Measurements from ENCODE around the gene ZNF205.
"Not testable (repeated sequence)": the region's sequence is repeated elsewhere in the genome, so short reads cannot be mapped to it uniquely, and the experiment has no call there.

Gene ZNF205

DNA sequence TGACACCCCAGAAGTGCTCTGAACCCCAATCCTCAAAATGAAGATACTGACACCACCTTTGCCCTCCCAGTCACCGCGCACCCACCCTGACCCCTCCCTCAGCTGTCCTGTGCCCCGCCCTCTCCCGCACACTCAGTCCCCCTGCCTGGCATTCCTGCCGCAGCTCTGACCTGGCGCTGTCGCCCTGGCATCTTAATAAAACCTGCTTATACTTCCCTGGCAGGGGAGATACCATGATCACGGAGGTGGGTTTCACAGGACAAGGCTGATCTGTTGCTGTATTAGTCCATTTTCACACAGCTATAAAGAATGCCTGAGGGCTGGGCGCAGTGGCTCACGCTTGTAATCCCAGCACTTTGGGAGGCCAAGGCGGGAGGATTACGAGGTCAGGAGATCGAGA is 30.4 kb upstream of the ZNF205 start:
- DNase-seq; in situ Hi-C loops (cut with HindIII; ENCODE audit: low pct_ligation_motif_present, low pct_unique_long_range_greater_than_20kb, low sequenced_read_pairs): not testable (repeated sequence)

DNA sequence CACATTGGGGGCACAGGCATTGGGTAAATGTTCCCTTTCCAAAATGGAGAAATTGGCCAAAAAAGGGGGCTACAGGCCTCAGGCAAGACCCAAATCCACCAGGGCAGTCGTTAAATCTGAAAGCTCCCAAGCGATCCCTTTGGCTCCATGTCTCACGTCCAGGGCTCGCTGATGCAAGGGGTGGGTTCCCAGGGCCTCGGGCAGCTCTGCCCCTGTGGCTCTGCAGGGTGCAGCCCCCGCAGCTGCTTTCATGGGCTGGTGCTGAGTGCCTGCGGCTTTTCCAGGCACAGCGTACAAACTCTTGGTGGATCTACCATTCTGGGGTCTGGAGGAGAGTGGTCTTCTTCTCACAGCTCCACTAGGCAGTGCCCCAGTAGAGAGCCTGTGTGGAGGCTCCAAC is 29.0 kb upstream of the ZNF205 start:
- DNase-seq; in situ Hi-C loops (cut with HindIII; ENCODE audit: low pct_ligation_motif_present, low pct_unique_long_range_greater_than_20kb, low sequenced_read_pairs): not testable (repeated sequence)

DNA sequence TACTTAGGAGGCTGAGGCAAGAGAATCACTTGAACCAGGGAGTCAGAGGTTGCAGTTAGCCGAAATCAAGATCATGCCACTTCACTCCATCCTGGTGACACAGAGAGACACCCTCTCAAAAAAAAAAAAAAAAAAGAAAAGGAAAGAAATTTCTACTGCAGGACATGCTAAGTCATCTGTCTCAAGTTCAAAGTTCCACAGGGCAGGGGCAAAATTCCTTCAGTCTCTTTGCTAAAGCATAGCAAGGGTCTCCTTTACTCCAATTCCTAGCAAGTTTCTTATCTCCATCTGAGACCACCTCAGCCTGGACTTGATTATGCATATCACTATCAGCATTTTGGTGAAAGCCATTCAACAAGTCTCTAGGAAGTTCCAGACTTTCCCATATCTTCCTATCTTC is 27.9 kb upstream of the ZNF205 start:
- in situ Hi-C loops (cut with HindIII; ENCODE audit: low pct_ligation_motif_present, low pct_unique_long_range_greater_than_20kb, low sequenced_read_pairs): no loop called here

DNA sequence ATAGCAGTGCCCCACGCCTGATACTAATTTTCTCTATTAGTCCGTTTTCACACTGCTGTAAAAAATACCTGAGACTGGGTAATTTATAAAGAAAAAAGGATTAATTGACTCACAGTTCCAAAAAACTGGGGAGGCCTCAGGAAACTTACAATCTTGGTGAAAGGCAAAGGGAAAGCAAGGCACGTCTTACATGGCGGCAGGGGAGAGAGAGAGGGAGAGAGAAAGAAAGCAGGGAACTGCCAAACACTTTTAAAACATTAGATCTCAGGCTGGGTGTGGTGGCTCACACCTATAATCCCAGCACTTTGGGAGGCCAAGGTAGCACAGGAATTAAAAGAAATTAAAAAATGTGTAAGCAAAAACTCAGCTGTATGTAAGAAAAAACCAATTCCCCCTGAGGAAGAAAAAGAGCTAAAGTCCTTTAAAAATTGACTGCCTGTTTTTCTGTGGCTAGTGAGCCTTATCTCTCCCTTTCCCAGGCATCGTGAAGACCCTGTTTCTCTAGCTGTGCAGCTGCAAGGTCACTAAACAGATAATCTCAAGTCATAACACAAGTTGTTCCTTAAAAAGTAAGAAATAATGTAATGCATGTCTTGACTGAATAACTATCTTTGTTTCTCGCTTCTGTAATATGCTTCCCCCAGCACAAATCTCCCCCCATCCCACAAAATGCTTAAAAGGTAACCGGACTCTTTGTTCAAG is 27.3 kb upstream of the ZNF205 start:
- DNase-seq: no peak
- in situ Hi-C loops (cut with HindIII; ENCODE audit: low pct_ligation_motif_present, low pct_unique_long_range_greater_than_20kb, low sequenced_read_pairs): no loop called here

More for the DNA sequence above, 27.9 kb upstream of the ZNF205 start:
- DNase-seq: no peak

DNA sequence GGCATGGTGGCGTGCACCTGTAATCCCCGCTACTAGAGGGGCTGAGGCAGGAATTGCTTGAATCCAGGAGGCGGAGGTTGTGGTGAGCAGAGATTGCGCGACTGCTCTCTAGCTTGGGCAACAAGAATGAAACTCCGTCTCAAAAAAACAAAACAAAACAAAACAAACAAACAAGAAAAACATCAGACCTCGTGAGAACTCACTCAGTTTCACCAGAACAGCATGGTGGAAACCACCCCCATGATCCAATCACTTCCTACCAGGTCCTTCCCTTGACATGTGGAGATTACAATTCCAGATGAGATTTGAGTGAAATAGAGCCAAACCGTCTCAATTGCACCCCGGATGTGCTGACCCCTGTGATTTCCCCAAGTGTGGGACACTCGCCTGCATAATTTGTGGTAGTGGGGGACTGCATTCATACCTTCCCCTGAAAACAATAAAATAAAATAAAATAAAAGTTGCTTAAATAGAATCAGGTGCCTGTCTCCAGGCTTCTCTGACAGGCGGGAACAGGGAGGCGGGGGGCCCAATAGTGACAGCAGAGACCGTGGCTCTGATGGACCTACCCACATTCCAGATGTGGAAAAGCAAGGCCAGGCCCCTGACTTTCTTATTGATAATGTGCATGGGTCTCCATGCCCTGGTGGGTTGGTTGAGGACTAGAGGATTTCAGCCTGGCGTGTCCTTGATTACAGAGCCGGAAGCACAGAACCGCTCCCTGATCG is 26.4 kb upstream of the ZNF205 start:
- no peak for DNase-seq
- in situ Hi-C loops (cut with HindIII; ENCODE audit: low pct_ligation_motif_present, low pct_unique_long_range_greater_than_20kb, low sequenced_read_pairs): no loop called here

DNA sequence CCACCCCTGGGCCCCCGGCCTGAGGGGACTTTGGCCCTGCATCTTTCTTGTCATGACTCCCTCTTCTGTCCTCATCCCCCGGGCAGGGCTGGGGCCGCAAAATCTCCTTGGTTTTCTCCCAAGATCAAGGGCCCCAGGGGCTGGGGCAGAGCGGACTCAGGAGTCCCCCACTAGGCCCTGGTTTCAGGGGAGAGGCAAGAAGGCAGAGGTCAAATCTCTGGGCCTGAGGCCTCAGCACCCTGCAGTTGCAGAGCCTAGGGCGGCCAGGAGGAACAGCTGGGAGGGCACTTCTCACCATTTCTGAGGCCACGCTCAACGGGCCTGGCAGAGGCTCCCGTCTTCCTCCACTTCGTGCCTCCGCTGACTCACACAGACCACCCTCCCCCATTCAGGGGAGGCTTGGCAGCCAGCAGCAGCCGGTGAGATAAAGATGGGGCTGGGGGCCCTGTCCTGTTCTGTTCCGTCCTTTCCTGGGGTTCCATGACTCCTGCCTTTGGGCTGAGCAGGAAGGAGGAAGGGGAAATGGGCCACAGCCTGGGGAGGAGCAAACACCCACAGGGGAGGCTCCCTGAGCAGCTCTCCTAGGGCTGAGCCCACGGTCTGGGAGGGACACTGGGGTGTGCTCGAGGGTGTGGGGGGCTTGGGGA is 25.7 kb upstream of the ZNF205 start:
- in situ Hi-C loops (cut with HindIII; ENCODE audit: low pct_ligation_motif_present, low pct_unique_long_range_greater_than_20kb, low sequenced_read_pairs): no loop called here

DNA sequence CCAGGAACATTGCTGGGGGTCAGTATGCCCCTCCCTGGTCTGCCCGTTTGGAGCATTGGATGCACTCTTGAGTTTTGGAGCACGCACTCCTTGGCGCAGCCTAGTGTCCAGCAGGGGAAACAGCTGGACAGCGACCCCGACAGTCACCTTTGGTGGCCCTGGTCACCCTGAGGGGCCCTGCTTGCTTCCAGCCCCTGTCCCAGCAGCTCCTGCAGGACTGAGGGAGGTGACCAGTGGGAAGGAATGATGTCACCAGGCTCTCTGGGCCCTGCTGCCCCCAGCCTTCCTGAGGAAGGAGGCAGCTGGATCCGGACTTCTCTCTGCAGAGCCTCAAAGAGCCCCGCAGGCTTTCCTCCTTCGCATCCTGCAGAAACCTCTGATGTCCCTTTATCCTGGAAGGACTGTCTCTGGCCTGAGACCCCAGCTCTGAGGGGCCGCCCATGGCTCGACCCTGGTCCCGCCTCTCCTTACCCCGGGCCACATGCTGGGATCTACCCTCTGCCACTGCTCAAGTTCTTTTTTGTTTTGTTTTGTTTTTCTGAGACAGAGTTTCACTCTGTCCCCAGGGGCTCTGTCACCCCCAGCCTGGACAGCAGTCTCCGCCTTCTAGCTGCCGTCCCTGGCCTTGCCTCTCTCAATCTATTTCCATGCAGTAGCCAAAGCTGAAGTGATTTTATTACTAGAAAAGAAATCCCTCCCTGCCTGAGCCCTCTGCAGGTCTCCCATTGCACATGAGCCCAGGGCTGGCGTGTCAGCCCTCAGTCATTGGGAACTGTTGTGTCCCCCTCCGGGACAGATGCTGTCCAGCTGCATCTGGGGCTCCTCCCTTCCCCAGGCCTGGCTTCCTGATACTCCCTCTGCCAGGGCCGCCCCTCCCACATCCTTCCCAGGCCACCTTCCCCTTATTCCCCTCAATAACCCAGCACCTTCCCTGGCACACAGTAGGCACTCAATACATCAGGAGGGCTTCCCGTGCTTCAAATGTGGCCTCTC is 24.8 kb upstream of the ZNF205 start:
- in situ Hi-C loops (cut with HindIII; ENCODE audit: low pct_ligation_motif_present, low pct_unique_long_range_greater_than_20kb, low sequenced_read_pairs): no loop called here
- DNase-seq: peak; percentile 22

More for the DNA sequence above, 25.7 kb upstream of the ZNF205 start:
- DNase-seq: no peak

DNA sequence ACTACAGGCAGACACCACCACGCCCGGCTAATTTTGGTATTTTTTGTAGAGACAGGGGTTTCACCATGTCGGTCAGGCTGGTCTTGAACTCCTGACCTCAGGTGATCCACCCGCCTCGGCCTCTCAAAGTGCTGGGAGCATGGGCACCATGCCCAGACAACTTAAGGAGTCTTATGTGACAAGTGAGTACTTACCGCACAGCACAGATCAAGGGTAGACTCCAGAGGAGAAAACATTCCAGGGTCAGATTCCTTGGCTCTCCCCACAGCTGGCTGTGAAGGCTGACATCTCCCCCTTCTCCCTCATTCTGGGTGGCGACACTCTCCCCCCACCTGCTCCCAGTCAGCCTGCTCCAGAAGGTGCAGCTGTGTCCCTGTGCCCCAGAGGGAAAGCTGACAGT is 23.9 kb upstream of the ZNF205 start:
- no peak for DNase-seq
- in situ Hi-C loops (cut with HindIII; ENCODE audit: low pct_ligation_motif_present, low pct_unique_long_range_greater_than_20kb, low sequenced_read_pairs): no loop called here

DNA sequence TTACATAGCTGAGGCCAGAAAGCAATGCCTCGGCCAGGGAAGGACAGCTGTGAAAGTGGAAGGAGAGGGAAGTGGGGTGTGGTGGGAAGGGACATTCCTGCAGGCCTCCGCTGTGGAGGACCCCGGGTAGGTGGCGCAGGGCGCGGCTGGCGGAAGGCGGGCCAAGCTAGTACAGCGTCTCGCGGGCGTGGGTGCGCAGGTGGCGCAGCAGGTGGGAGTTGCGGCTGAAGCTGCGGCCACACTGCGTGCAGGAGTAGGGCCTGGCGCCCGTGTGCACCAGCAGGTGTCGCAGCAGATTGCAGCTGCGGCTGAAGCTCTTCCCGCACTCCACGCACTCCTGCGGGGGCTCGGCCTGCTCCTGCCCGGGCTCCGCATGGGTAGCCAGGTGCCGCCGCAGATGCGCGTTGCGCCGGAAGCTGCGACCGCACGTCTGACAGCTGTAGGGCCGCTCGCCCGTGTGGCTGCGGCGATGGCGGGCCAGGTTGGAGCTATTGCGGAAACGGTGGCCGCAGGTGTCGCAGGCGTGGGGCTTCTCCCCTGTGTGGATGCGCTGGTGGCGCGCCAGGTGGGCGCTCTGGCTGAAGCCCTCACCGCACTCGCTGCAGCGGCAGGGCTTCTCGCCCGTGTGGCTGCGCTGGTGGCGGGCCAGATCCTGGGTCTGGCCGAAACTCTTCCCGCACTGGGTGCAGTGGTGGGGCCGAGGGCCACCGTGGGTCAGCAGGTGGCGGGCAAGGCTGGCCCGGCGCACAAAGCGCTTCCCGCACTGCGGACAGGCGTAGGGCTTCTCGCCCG is 23.3 kb upstream of the ZNF205 start:
- no peak for DNase-seq

DNA sequence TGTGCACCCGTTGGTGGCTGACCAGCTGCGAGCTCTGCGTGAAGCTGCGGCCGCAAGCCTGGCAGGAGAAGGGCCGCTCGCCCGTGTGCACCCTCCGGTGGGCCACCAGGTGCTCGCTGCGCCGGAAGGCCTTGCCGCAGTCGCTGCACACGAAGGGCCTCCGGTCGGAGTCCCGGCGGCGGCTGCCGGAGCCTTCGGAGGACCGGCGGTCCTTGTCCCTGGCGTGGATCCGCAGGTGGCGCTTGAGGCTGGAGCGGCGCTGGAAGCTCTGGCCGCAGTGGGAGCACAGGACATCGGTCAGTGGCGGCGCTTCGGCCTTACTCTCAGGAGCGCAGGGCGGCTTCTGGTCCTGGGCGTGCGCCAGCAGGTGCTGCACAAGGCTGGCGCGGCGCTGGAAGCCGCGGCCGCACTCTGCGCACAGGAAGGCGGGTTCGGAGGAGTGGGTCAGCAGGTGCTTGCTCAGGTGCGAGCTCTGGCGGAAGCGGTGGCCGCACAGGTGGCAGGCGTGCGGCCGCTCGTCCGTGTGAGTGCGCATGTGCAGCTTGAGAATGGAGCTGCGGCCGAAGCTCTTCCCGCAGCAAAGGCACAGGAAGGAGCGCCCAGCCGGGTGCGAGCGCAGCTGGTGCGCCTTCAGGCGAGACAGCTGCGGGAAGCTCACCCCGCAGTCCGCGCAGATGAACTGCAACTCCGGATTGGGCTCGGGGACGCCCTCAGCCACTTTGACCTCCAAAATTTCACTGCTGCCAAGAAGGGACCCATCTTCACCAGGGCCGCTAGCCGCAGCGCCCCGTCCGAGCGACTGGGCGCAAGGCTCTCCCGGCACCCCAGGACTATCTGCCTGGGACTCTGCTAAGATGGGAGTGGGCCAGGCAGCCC is 22.4 kb upstream of the ZNF205 start:
- DNase-seq: no peak
- in situ Hi-C loops (cut with HindIII; ENCODE audit: low pct_ligation_motif_present, low pct_unique_long_range_greater_than_20kb, low sequenced_read_pairs): no loop called here

More for the DNA sequence above, 23.3 kb upstream of the ZNF205 start:
- in situ Hi-C loops (cut with HindIII; ENCODE audit: low pct_ligation_motif_present, low pct_unique_long_range_greater_than_20kb, low sequenced_read_pairs): no loop called here

DNA sequence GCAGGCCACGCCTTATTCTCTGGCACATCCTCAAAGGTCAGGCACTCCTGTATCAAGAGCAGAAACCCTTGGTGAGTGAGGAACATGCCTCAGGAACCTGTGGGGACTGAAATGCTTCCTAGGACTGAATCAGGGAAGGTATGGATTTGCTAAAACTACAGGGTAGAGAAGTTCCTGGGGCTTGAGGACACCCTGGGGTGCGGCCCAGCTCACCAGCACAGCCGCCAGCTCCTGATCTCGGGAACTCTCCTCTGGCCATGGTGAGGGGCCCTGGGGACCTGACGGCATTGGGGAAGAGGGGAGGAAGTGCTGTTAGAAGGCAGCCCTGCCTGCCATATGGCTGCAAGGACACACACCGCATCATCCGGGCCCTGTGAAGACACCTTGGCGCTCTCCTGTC is 20.8 kb upstream of the ZNF205 start:
- no peak for DNase-seq

DNA sequence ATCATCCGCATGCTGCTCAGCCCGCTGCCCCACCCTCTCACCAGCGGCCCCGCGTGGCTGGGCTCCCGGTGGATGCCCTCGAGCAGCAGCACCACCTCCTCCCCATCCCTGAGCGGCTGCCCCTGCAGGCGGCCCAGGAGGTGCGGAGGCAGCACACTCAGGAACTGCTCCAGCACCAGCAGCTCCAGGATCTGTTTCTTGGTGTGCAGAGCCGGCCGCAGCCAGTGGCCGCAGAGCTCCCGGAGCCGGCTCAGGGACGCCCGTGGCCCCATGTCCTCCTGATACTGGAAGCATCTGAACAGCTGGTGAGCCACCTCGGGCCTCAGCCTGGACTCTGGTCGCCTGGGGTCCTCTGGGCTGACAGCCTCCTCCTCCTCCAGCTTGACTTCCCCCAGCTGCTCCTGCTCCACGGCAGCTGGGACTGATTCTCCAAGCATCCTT is 19.9 kb upstream of the ZNF205 start:
- DNase-seq: no peak
- in situ Hi-C loops (cut with HindIII; ENCODE audit: low pct_ligation_motif_present, low pct_unique_long_range_greater_than_20kb, low sequenced_read_pairs): no loop called here

More for the DNA sequence above, 20.8 kb upstream of the ZNF205 start:
- in situ Hi-C loops (cut with HindIII; ENCODE audit: low pct_ligation_motif_present, low pct_unique_long_range_greater_than_20kb, low sequenced_read_pairs): no loop called here

DNA sequence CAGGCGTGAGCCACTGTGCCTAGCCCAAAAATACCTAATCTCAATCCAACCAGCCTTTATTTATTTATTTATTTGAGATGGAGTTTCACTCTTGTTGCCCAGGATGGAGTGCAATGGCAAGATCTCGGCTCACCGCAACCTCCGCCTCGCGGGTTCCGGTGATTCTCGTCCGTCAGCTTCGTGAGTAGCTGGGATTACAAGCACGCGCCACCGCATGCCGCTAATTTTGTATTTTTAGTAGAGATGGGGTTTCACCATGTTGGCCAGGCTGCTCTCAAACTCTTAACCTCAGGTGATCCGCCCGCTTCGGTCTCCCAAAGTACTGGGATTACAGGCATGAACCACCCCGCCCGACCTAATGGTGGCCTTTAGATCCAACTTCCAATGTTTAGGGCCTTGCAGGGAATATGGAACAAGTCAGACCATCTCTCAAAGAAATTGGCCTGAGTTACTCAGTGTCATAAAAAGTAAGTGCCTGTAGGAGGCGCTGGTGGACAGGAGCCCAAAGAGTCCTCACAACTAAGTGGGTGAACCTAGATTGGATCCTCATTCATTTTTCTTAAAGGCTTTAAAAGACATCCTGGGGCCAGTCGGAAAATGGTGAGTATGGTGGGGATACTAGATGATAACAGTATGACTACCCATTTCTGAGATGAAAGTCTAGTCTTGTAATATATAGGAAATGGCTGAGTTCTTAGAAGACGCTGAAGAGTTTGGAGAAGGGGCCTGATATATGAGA is 17.9 kb upstream of the ZNF205 start:
- in situ Hi-C loops (cut with HindIII; ENCODE audit: low pct_ligation_motif_present, low pct_unique_long_range_greater_than_20kb, low sequenced_read_pairs): no loop called here
- peak; percentile 71 for DNase-seq

DNA sequence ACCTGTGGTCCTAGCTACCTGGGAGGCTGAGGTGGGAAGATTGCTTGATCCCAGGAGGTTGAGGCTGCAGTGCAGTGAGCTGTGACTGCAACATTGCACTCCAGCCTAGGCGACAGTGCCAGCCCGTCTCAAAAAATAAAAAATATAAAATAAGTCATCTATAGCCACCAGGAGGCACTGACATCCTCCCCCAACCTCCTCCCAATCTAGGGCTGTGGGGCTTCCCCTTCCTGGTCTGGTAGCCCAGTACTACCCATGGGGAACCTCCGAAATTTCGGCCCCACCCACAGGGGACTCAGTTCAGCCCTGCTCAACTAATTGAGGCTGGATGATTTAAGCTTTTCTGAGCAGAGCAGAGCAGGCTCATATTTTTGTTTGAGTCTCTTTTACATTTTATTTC is 16.5 kb upstream of the ZNF205 start:
- peak; percentile 58 for DNase-seq
- in situ Hi-C loops (cut with HindIII; ENCODE audit: low pct_ligation_motif_present, low pct_unique_long_range_greater_than_20kb, low sequenced_read_pairs): no loop called here

DNA sequence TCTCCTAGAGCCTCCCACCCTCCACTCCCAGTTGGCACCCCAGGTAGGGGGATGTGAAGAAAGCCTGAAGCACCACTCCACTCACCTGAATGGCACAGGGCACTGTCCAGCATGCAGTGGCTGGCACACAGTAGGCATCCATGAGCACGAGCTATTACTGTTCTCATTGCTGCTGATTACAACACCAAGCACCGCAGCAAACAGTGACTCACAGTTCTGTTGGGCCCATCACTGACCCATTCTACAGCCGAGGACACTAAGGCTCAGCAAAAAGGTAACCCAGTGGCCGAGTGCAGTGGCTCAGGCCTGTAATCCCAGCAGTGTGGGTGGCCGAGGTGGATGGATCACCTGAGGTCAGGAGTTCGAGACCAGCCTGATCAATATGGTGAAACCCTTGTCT is 16.0 kb upstream of the ZNF205 start:
- no peak for DNase-seq
- in situ Hi-C loops (cut with HindIII; ENCODE audit: low pct_ligation_motif_present, low pct_unique_long_range_greater_than_20kb, low sequenced_read_pairs): no loop called here

DNA sequence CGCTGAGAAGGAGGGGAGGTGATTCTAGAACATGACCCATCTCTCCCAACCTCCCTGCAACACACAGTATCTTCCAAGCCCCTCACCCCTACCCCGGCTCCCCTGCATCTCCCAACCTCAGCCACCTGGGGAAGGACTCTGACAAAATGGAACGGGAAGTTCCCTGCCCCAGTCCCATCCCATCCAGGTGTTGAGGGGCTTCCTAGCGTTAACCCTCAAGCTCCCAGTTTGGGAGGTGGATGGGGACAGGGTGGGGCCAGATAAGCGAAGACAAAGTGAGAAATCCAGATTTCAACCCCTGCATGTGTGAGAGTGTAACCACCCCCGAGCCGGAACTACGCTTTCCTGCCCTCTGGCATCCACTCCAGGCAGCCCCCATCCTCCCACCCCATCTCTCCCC is 15.1 kb upstream of the ZNF205 start:
- in situ Hi-C loops (cut with HindIII; ENCODE audit: low pct_ligation_motif_present, low pct_unique_long_range_greater_than_20kb, low sequenced_read_pairs): no loop called here
- DNase-seq: no peak
